Measurements from ENCODE around the gene VPS13C.

The VPS13C gene

DNA sequence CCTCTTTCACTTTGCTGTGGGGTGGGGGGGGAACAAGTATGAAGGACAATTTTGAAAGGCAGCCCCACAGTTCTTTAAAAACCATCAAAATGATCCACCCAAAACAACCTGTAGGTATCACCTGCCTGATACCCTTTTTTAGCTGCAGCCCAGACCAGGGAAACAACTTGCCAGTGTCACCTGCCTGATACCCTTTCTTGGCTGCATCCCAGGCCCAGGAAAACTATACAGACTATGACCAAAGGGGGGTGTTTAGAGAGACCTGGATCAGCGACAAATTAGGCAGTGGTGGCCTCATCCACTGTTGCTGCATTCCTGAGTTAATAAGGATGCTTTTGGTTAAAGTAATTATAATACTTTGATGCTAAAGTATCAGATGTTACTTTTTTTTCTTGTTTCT, 122.0 kb downstream of the VPS13C start:
- no peak for DNase-seq

DNA sequence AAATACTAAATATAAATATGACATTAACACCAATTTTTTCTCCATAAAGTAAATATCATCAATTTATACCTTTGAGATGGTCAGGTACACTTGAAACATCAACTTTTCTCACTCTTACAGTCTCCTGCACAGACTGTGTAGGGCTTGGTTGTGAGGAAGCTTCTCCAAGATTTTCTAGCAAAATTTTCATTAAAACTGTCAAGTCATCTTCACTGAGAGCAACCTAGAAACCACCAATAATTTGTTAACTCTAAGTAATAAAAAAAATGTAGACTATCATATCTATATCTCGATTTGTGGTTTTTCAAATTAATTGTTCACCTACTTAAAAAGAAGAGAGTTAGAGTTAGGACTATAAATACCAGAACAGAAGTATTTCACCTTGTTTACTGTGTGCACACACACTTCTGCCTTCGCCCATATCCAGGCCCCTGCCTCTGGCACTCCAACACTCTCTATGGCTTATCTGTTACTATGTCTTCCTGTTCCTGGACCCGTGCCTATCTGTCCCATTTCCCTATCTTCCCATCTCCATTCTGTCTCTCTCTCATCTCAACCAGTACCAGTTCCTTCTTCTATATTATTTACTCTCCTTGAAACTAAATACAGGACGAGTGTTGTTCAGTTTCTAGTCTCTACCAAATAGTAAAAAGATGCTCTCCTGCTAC, 123.6 kb downstream of the VPS13C start:
- no peak for DNase-seq

DNA sequence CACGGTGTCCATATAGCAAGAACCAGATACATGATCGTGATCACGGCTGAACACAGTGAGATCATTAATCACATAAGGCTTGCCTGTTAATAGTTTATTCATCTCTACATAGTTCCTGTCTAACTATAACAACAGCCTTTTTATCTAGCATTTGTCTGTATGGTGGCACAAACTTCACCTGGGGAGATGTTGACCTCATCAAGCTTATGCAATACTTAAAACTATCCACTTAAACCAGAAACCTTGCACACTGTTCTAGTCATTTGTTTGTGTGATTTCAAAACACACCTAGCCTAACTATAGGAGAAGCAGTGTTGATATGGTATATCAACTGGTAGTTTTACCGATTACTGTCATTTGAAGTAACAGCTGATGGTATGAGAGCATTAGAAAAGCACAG, 124.8 kb downstream of the VPS13C start:
- DNase-seq = no peak

DNA sequence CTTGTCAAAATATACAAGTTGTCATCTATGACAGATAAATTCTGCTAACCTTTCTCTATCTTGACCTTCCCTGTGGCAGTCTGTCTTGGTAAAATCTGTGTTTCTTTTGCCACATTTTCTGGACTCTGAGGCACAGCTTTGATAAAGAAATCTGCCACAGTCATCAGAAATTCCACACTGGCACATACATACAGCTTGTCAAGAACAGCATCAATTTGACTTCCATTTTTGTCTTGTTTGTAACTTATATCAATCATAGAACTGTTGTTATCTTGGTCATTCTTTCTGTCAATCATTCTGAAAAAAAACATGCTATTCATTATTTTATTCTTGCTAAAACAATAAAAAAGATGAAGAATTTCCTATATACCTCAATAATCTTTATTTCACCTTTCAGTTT, 130.8 kb downstream of the VPS13C start:
- no peak for DNase-seq

DNA sequence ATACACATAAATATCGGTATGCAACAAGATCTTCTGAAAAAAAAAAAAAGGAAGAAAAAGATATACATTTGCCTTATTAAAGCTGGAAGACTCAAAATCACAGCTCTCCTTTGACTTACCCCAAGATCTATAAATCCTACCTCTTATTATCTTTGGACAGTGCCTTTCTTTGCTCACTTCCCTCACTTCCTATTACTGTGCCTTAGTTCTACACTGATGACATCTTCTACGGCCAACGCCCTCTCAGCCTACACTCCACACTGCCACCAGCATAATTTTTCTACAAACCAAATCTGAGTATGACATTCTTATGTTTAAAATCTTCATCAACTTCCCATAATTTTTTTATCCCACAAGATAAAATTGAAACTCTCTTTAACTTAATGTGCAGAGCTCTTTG, 137.1 kb downstream of the VPS13C start:
- peak in 1 of 4 experiments; percentile 7 for DNase-seq

DNA sequence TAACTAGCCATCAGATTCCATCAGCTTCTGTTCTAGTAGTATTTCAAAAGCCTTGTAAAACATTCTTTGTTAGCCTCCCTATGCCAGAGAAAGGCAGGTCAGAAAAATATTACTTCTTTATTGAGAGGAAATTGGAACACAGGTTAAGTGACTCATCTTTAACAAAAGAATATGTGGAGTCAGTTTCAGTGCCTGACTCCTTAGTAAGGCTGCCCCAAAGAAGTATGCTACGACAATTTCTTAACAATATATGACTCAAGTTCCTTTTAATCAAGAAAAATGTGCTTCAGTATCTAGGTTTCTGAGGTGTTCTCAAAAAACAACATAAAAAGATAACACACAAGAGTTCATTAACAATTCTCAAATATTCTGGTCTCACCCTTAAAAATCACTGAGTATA, 139.2 kb downstream of the VPS13C start:
- no peak for DNase-seq

DNA sequence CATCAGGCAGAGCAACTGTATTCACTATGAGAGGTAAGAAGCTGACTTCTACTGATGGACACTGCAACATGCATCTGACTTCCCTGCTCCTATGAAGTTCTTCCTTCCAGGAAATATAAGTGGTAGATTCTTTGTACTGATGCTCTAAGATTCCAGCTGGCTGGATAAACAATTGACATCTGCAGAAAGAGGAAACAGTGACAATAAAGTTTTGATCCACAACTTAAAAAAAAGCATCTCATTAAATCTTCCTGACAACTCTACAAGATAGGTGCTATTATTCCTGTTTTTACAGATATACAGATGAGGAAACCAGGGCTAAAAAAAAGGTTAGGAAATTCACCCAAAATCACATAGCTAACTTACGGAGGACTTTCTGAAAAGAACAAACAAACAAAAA, 142.8 kb downstream of the VPS13C start:
- no peak for DNase-seq

DNA sequence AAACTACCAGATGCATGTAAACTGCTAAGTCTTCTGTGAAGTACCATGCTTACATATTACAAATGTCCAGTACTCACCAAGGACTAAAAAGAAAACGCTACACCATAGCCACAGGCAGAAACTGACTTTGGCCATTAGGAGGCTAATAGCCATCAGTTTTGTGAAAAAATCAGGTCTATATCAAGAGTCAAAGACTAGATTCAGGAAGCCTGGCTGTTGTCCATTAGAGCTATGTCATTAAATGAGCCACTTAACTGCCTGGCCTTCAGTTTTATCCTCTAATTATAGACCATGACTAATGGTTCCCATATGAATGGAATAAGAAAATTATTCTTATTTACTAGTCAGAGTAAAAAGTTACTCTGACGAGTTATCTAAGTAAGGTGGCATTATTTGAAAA, 144.1 kb downstream of the VPS13C start:
- no peak for DNase-seq

DNA sequence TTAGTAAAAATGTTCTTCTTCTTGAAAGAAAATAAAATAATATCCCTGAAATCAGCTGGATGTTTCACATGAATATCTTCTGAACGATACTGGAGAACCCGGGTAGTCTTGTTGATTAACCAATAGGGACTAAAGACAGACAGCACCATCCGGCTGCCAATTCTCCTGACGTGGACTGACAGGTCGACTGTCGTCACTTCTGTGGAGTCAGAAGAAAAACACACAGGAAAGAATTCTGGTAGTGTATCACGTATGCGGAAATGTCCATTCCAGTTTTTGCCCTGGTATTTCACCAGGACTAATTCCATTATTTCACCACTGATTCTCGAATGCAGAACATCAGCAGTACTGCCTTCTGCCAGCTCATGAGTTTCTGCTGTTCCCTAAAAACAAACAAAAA, 144.6 kb downstream of the VPS13C start:
- DNase-seq = no peak

DNA sequence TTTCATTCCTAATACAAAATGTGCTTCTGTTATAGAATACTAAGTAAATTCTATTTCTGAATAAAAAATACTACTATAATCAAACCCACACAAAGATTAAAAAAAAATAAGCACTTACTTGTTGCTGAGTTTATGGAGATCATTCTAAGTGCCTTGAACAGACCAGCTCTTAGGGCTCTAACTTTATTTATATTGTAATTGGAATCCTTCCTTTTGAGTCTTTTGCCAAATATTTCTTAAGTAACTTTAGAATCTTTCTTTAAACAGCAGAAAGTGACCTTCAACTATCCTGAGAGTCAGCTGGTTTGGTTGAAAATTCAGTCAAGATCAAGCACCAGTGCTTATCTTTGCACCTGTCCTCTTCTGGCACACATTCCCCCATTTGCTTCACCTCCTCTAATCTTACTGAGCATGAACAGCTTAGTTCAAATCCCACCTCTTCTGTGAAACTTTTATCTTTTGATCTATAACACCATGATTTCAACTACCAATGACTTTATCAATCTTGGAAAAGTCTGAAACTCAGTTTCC, 149.3 kb downstream of the VPS13C start:
- DNase-seq = no peak

DNA sequence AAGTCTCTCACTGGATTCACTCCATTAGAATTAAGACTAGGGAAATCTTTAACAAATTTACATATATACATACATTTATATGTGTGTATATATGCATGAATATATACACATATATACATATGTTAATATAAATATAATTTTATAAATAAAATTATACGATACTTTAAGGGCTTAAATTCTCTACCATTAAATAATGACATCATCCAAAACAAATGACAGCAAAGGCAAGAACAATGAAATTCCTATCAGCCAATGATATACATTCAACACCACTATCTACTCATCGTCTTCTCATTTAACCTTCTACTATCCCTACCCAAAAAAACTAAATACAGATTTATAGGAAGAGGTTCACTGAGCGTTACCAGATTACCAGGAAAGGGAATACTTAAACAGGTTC, 152.0 kb downstream of the VPS13C start:
- no peak for DNase-seq

DNA sequence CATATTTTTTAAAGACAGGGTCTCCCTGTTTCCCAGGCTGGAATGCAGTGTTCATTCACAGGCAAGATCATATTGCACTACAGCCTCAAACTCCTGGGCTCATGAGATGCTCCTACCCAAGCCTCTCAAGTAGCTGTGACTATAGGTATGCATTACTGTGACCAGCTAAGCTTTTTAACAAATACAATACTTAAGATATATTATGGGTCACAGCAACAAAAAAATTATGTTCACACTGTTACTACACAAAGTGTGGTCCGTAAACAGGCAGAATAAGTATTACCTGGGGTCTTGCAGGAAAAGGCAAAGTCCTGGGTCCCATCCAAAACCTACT, 152.5 kb downstream of the VPS13C start:
- DNase-seq = no peak

DNA sequence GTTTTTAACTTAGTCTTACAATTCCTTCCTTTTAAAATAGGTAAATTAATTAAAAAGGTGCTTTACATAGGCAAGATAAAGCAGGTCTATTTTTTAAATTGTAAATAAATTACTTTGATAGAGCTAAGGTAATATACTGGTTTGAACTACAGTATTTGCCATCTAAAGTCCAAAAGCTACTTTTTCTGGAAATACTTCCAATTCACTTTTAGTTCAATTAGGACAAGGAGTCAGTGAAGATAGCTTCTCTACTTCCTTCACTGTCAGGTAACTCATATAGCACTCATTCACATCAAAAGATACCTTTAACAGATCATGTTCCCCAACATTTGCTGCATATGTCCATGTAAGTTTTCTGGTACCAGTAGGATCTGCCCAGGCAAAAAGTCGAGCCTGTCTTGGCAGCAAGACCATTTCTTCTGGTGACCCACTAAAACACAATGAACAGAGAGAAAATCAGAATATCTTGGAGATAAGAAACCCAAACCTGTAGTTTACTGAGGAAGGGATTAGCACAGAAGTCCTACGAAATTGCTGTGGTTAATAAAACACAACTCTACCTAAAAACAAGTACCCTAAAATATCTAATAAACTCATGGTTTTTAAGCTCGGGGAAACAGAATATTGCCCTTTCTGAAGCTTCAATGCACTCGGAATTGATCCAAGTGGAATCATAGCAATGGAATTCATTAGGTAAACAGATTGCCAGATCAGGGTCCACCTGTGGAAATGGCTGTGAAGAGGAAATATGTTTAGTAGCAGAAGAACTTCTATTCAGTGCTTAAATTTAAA, 153.1 kb downstream of the VPS13C start:
- DNase-seq = no peak

DNA sequence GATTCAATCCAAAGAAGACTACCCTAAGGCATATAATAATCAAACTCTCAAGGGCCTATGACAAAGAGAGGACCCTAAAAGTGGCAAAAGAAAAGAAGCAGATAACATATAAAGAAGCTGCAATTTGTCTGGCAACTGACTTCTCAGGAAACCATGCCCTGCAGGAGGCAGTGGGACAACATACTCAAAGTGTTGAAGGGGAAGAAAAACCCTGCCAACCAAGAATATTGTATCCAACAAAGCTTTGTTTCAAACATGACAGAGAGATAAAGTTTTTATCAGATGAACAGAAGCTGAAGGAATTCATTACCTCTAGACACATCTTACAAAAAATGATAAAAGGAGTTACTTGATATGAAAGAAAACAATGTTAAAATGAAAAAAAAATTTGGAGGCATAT, 167.1 kb downstream of the VPS13C start:
- no peak for DNase-seq

DNA sequence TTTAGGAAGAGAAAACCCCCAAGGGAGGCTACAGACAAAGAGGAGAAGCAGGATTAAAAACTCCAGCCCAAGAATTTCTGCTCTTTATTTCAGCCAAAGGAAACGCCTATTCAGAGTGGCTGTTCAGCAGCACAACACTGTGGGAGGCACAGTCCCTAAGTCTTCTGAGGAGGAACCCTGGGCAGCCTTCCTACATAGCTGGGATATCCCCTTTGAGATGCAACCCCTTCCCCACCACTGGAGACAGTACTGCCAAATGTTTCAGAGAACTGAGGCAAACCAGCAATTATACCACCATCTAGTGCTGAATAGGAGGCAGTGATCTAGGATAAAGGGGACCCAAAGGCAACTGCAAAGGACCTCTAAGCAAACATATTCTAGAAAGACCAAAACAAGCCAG, 168.1 kb downstream of the VPS13C start:
- no peak for DNase-seq

DNA sequence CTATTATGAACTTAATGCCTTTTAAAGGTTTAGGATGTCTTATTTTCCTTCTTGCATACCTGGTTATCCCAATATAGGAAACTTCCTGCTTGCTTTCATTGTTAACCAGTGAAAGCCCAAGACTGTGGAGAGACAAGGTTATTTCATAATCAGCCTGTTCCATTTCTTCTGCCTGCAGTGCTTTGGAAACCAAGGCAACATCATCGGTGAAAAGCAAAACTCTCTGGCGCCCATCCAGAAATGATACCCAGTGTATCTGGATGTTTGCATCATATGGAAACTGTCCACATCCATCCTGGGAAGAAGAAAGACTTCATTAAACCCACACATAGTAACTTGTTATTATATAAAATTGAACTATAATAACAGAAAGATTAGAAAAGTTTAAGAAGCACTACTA, 170.1 kb downstream of the VPS13C start:
- no peak for DNase-seq

DNA sequence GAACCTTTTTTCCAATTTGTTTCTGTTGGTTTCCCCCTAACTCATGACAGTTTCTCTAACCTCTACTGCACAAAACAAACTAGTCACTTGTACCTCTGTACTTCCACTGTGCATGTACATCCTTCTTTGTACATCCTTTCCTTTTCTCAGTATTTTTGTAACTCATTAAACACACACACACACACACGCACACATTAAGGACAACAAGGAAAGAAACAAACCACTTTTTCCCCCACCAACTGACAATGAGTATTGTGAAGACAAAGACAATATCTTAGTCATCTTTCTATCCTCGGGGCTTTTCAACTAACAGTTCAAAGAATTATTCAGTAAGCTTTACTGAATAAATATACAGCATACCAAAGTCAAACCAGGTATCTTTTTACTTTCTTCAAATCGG, 170.5 kb downstream of the VPS13C start:
- no peak for DNase-seq

DNA sequence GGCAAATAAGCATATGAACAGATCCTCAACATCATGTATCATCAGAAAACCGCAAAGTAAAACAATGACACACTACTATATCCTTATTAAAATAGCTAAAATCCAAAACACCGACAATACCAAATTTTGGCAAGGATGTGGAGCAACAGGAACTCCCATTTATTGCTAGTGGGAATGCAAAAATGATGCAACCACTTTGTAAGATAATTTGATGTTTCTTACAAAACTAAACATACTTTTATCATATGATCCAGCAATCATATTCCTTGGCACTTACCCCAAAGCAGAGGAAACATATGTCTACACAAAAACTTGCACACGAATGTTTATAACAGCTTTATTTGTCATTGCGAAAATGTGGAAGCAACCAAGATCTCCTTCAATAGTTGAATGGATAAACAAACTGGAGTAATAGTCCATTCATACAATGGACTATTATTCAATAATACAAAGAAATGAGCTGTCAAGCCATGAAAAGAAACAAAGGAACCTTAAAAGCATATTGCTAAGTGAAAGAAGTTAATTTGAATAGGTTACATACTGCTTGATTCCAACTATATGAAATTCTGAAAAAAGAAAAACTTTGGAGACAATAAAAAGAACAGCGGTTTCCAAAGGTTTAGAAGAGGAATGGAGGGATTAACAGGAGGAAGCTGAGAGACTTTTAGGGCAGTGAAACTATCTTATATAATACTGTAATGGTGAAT, 172.0 kb downstream of the VPS13C start:
- DNase-seq = no peak

DNA sequence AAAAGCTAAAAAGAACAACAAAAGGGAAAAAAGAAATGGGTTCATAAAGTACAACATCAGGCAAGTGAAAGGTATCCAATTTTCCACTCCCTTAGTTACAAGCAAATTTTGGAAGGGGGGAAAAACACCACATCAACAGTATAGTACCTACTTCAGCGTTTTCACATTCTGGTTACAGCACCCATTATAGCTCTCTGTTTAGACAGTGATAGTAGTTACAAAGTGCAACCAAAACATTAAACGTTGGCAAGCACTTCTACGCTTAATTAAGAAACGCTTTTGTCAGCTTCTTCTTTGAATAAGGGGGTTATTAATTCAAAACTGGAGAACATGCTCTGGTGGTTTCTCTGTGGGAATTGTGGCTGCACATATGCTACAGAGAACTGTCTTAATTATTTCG, 180.2 kb downstream of the VPS13C start:
- DNase-seq = no peak

DNA sequence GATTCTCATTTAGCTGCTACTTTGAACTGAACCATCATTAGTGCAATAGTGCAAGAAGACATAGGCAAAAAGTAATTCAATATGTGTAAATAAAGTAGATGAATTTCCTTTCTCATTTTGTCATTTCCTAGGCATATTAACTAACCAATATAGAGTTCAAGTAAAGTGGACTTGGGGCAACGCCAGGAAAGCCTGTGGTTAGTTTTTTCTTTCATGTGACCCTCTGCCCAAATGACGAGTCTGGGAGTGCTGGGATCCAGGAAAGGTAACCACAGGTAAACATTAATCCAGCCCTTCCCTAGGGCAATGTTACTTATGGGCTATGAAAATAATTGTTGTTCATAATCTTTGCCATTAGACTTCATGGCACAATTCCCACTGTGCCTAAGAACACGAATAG, 181.0 kb downstream of the VPS13C start:
- no peak for DNase-seq

DNA sequence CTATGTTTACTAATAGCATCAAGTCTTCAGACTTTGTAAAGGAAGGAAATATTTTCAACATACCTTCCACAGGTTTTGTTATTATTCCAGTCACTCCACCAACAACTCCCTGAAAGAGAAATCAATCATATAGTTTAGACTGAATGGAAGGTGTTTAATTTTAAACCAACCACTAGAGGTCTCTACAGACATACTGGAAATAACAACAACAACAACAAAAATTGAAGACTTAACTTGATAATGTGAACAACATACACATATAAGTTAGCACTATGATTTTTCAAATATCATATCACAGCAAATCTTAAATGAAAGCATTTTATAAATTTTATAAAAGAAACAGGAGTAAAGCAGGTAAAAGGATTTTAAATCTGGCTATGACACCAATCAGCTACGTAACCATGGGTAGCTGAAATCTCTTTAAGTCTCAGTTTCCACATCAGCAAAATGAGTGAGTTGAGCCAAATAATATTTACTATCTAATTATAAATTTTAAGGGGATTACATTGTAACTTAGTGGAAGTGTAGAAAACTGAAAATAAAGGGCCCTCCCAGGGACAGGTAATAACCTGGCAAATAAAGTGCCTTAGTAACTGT, 188.2 kb downstream of the VPS13C start:
- peak in 2 of 4 experiments; percentile 18 to 34 for DNase-seq

DNA sequence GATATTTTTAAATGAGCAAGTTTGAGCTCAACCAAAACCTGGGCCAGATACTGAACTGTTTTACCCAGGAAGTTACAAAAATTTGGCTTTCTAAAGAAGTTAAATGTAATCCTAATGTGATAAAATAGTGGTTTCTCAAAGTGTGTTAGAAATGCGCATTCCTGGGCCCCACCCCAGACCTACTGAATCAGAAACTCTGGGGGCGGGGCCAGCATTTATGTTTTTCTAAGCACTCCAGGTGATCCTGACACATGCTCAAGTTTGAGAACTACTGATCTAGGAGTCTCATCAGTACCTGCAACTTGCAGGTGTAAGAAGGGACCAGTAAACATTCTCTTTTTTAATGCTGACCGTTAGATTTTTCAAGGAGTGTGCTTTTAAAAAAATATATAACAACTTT, 190.6 kb downstream of the VPS13C start:
- DNase-seq = no peak

DNA sequence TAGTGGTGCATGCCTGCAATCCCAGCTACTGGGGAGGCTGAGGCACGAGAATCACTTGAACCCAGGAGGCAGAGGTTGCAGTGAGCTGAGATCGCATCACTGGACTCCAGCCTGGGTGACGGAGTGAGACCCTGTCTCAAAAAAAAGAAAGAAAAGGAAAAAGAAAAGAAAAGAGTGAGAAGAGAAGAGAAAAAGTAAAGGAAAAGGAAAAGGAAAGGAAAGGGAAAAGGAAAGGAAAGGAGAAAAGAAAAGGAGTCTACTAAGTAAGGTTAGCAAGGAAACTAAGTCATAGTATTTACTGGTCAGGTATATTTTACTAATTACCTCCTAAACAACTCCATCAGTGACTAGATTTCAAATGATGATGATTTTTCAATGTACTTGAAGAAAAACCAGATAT, 198.3 kb downstream of the VPS13C start:
- no peak for DNase-seq

All from suppressor macrophage (primary cell).